ENCODE data around the gene COX6A1.
"Not testable (repeated sequence)": the region's sequence is repeated elsewhere in the genome, so short reads cannot be mapped to it uniquely, and the experiment has no call there.

Gene COX6A1

DNA sequence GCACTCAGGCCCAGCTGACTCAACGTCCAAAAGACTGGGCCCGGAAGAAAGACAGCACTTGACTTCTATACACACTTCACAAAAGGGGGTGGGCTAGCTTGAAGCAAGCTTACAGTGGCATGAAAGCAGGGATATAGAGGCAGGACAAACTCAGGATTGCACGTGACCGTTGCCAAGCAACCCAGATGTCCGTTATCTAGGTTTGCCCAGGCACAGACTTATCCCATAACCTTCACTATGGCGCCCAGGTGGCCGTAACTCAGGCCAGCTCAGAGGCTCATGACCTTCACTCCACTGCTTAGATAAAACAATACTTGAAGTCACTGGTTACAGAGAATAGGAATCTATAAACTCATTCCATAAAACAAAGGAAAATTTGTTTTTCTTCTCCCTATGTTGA is 49.6 kb downstream of the COX6A1 start:
- H3K27me3 Mint-ChIP-seq; H3K9me3 Mint-ChIP-seq; H3K36me3 Mint-ChIP-seq (ENCODE audit: low read depth): not testable (repeated sequence)

DNA sequence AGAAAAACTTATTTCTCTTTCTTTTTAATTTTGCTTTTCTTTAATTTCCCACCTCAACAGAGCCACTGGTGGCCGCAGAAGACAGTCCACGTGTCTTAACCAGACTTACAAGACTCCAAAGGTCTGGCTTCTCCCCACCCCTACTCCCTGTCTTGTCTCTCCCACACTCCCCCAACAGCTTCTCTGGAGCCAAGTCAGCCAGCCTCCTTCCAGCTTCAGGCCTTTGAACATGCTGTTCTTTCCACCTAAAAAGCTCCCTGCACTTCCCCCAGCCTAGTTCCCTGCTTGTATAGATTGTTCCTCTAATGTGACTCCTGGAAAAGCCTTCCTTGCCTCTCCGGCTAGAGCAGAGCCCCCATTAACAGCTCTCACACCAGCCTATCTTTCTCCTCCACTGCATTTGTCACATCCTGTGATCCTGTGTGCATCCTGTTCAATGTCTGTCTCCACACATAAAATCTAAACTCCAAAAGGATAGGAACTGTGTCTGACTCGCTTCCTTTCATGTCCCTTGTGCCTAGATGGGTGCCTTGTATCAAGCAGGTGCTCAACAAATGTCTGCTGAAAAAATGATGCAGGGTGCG is 50.2 kb downstream of the COX6A1 start:
- H3K4me1 Mint-ChIP-seq (ENCODE audit: low read depth): no peaks in the 10 kb centered on the region
- H3K36me3 Mint-ChIP-seq (ENCODE audit: low read depth): no peaks in the 10 kb centered on the region
- H3K4me3 Mint-ChIP-seq: no peak overlapping the region
- H3K27ac Mint-ChIP-seq: no peak overlapping the region
- H3K27me3 Mint-ChIP-seq: no peaks in the 10 kb centered on the region
- H3K9me3 Mint-ChIP-seq: no peaks in the 10 kb centered on the region

More for the DNA sequence above, 49.6 kb downstream of the COX6A1 start:
- H3K4me1 Mint-ChIP-seq (ENCODE audit: low read depth); H3K27ac Mint-ChIP-seq; H3K4me3 Mint-ChIP-seq: not testable (repeated sequence)

DNA sequence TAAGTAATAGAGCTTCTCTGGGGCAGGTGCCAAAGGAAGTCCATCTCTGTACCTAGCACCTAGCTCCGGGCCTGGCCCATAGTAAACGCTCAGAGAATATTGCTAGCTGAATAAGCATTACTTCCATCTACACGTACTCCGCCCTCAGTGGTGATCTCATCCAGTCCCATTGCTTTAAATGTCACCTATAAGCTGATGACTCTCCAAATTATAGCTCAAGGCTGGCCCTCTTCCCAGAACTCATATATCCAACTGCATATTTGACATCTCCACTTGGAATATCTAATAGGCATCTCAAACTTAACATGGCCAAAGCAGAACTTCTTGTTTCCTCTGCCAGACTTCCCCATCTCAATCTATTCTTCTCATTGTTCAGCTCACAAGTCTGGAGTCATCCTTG is 51.1 kb downstream of the COX6A1 start:
- H3K4me3 Mint-ChIP-seq: no peak overlapping the region
- H3K27me3 Mint-ChIP-seq: no peaks in the 10 kb centered on the region
- no peak overlapping the region for H3K27ac Mint-ChIP-seq
- H3K36me3 Mint-ChIP-seq (ENCODE audit: low read depth): no peaks in the 10 kb centered on the region
- no peaks in the 10 kb centered on the region for H3K9me3 Mint-ChIP-seq
- H3K4me1 Mint-ChIP-seq (ENCODE audit: low read depth): no peaks in the 10 kb centered on the region

DNA sequence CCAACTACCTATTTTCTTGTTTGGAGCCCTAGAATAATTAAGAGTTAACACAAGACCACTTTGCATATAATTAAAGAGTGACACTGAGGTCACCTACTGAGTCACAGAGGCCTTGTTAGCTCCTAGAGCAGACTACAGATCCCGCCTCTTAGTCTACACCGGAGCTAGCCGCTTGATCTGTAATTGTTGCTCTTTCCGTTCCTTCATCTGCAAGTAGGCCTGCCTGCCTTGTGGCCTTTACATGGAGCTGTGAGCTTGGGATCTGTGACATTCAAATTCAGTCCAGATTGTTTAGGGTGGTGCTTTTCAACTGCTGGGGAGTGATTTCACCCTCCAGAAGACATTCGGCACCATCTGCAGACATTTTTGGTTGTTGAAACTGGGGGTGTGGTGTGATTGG is 52.4 kb downstream of the COX6A1 start:
- Mint-ChIP-seq H3K4me3 (no peak overlapping the region), H3K27me3 (no peaks in the 10 kb centered on the region), H3K4me1 (ENCODE audit: low read depth) (peaks cover 7% of the 10 kb centered on the region), H3K9me3 (no peaks in the 10 kb centered on the region), H3K36me3 (ENCODE audit: low read depth) (no peaks in the 10 kb centered on the region), H3K27ac (no peak overlapping the region)
